ENCODE data around the gene C10orf62.

DNA sequence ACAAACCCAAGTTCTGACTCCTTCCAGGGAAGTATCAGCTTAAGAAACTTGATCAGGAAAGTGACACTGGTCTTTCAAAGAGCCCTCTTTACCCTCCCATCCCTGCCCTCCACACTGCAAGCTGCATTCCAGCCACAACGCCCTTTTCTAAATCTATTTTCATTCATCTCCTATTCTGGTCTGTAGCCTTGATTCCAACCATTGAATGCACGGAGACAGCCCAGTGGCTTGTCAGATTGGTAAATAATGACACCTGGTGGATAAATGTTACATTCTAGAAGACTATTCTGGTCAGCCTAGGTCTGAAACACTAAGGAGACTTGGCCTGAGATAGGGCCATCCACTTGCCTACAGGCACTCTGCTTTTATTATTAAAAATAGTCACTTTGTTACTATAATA lies 22.9 kb downstream of the C10orf62 start:
- no peak for TF ChIP-seq POLR2A (IDR thresholded peaks at IDR 0.05)
- TF ChIP-seq, protein P1, sequence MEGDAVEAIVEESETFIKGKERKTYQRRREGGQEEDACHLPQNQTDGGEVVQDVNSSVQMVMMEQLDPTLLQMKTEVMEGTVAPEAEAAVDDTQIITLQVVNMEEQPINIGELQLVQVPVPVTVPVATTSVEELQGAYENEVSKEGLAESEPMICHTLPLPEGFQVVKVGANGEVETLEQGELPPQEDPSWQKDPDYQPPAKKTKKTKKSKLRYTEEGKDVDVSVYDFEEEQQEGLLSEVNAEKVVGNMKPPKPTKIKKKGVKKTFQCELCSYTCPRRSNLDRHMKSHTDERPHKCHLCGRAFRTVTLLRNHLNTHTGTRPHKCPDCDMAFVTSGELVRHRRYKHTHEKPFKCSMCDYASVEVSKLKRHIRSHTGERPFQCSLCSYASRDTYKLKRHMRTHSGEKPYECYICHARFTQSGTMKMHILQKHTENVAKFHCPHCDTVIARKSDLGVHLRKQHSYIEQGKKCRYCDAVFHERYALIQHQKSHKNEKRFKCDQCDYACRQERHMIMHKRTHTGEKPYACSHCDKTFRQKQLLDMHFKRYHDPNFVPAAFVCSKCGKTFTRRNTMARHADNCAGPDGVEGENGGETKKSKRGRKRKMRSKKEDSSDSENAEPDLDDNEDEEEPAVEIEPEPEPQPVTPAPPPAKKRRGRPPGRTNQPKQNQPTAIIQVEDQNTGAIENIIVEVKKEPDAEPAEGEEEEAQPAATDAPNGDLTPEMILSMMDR (IDR thresholded peaks at IDR 0.05): no peak

Measured in lower leg skin (tissue), 3 donors.